Heart left ventricle (tissue), 13 donors: ENCODE data around the gene KRTAP4-4.

Experiments used
- CTCF ChIP-seq, 12 donors: fragments of 200-600 bp; sonication (generic) in 4 of 12; IDR thresholded peaks; one replicate each; pipeline versions ENCODE4 v1.5.0 to v1.8.0; 2018 to 2022; ENCODE audit warnings: antibody characterized with exemption in 12 of 12, mild to moderate bottlenecking in 5 of 12
- POLR2A ChIP-seq, 2 donors: fragments of 450-650 bp; IDR thresholded peaks; one replicate each; pipeline ENCODE4 v1.6.1; 2017; ENCODE audit warnings: antibody characterized with exemption in 2 of 2, mild to moderate bottlenecking in 2 of 2, moderate library complexity in 2 of 2
- donor health status: ischemic (EF 13 %, LVEDD 7.1; RV severe dilation, severe dysfunction).
- donor health status: DM: no; HTN: yes; CAD: no.
- donor health status: DM: no; HTN: no; CAD: no.
- donor health status: ischemic (EF 25% LVEDD 6.9; RV normal size, moderate dysfunction).
- donor health status: ischemic (EF 25% LVEDD 5.7; RV mildly dilated, moderate dysfunction).
- donor health status: ischemic (EF 35%, LVEDD 5.7; RV mildly dilated, moderate dysfunction).
- donor health status: nonischemic (EF 11% LVEDD 7.7; RV severe dilation, severe dysfunction).
- donor health status: DM: yes; HTN: yes; CAD: no.
- donor health status: PGD.
- donor health status: ischemic (EF 29% LVEDD 5.4; RV normal size, mild dysfunction).
- donor health status: nonischemic (EF 23%, LVEDD 6.1; RV moderate dilation, normal function).

GRCh38 chr17:41178843-41179616, 18.5 kb upstream of the KRTAP4-4 start:
- TF ChIP-seq CTCF (IDR thresholded peaks at IDR 0.05), result no peak
- no peak for TF ChIP-seq POLR2A (IDR thresholded peaks at IDR 0.05)
